ENCODE measurements around the gene SERTAD2.

SERTAD2 gene

DNA sequence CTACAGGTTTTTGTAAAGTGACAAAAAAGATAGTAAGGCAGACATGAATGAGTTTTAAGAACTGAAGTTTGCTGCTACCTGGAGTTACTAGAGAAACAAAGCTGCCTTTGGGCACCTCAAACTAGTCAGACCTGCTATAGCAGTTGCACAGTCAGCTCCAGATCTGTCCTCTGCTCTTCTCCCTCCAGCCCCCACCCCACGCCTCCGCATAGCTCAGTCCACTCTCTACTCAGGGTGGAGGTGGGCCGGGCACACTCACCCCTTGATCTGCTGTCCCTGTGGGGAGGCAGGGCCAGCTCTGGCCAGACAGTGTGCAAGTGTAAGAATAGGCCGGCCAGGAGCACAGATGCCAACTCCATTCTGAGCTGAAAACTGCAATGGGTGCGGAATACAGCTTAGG is 4.1 kb downstream of the SERTAD2 start:
- no peak for DNase-seq (ENCODE audit: low read depth in 2 of 3, low spot score in 2 of 3)

- DNase-seq (ENCODE audit: low read depth in 2 of 3, low spot score in 2 of 3), result no peak
These were observed 4.7 kb downstream of the SERTAD2 start for GRCh38 chr2:64649013-64649484.

DNA sequence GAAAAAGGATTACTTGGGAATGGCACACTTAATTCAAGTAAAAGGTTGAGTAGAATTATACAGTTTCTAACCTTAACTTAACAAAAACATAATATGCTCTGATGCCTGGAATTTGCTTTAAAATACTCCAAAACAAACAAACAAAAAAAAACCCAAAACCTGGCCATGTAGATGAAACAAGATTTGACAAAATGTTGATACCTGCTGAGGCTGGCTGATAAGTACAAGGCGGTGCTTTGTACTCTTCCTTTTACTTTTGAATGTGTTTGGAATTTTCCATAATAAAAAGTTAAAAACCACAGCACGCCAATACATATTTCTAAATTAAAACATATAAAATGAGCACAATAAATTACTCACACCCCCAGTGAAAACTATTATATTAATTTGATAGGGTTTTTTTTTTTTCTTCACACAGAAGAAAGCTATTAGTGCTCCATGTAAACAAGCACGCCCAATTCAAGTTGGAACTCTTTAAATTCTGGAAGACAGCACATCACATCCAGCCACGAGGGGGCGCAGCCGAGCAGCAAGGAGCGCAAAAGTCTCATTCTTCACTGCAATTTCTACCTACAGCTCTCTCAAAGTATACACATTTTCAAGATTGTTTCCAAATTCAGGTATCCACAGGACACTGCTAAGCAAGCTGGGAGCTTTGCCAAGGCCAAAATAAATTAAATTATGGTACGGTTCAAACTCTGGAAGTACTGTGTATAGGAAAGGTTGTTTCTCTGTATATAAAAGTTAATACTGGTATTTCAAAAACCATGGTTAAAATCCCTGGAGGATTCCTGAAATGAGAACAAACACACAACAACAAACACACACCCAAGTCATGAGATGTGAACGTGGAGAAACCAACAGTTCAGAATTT is 7.5 kb downstream of the SERTAD2 start:
- peak; percentile 48 to 85 (median 80) for DNase-seq (ENCODE audit: low read depth in 2 of 3, low spot score in 2 of 3)

DNA sequence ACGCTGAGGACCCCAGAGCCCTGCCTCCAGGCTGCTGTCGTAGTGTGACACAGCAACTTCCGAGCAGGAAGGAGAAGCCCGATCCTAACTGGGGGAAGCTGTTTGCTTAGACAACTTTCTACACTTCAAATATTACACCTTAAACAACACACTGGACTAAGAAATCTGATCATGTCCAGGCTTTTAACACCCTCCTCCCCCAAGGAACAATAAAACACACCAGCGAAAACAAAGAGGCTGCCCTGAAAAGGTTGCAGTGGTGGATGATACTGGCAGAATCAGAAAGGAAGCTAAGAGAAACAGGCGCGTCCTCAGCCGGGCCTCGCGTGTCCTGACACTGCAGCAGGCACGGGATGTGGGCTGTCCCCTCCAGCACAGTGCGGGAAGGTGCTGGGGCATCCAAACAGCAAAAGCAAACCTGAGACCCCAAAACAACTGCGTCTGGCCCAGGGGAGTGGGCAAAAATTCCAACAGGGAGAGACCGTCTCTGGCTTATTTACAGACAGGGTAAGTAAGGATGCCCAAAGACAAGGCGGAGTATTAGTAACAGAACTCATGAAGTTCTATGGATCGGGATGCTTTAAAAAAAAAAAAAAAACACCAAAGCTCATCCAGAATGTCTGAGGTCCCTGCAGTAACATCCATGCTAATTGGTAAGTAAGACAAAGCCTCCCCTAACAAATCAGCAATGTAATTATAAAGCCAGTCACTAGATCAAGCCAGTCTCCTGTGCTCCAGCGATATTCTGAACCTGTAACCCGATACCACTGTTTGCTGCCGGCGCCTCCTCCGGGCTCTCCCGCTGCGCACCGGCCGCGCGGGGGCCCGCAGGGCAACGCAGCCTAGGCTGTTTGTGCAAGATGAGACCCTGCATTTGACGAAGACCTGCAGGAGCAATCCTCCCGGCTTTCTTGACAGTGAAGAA is 9.0 kb downstream of the SERTAD2 start:
- DNase-seq (ENCODE audit: low read depth in 2 of 3, low spot score in 2 of 3), result no peak

DNA sequence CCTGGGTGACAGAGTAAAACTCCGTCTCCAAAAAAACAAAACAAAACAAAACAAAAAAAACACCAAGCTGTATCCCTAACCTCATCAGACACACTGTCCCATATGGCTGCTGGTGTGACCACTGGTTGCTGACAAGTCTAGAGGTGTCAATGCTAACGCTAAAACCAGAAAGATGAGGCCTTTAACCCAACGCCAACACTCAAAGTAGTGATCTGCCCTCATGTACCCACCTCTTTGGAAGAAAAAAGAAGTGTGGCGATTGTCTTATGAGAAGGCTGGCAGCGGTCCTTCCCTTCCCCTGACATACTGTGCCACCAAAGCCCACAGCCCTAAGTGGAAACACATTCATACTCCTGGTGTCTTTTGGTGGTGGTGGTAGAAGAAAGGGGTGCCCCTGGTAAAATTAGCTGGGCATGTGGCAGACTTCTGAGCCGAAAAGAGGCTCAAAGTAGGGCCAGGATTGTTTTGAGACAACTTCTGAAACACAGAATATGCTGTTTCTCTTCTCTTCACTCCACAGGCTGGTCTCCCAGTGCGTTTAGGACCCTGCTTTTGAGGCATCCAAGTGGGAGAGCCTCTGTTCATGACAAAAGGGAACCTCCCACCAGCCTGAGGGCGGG is 9.8 kb downstream of the SERTAD2 start:
- no peak for DNase-seq (ENCODE audit: low read depth in 2 of 3, low spot score in 2 of 3)

GRCh38 chr2:64641599-64641998 is 12.1 kb downstream of the SERTAD2 start:
- DNase-seq (ENCODE audit: low read depth in 2 of 3, low spot score in 2 of 3), result no peak

DNA sequence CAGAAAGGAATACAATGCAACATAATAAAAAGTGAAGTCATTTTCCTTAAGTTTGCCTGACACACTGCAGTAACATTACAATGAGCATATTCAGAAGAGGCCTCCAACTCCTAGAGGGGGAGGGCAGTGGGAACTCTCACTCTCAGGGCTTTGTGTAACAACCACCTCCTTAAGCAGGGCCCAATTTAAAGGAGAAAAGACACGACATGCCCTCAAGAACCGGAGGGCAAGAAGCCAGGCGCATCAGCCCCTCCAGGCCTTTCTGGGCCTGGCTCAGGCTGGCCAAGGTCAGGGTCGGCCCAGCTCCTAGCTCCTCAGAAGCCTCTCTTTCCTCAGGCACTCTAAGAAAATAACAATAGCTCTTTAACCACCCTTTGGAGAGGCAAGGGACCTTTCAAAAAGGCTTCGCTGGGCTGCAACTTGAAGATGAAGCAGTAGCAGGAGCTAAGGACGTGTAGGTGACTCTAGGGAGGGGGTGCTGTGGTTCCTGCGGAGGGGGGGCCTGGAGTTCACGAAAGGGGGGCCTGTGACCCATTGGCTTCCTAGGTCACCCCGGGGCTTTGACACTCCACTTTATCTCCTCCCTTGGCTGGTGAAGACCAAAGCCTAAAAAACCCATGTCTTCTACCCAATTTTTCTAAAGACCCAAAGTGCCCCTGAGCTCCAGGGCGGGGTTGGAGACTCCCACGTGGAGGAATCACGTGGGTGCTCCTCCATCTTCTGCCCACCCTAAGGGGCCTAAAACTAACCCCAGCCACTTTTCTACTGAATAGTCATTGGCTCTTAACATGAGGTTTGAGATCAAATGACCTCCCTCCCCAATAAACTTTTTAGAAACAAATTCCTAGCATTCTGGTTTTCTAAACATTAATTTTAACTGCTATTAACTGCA is 13.3 kb downstream of the SERTAD2 start:
- no peak for DNase-seq (ENCODE audit: low read depth in 2 of 3, low spot score in 2 of 3)

- DNase-seq (ENCODE audit: low read depth in 2 of 3, low spot score in 2 of 3), result no peak
These were observed 14.0 kb downstream of the SERTAD2 start for GRCh38 chr2:64639691-64640090.

DNA sequence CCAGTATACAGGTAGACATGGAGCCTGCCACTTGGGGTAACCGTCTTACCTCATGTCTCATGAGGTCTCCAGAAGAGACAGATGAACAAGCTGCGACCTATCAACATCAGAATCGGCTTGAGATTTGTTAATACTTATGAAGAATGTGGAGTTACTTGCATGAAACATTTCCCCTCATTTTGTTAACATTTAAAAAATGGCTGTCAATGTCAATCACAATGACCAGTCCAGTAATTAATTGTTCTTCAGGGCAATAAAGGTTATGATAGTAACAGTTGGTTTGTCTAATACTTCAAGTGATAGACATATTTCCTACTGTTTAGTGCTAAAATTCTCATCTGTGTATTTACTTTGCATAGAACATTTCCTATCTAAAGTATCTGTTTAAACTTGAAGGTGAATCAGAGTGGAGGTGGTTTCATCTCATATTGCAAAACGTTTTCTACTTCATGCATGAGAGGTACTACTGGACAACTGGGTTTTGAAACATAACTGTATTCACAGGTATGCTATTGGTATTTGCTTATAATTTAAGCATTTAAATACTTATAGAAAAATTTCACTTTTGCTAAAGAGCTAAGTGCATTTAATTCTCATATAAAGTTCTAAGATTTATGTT is 15.1 kb downstream of the SERTAD2 start:
- DNase-seq (ENCODE audit: low read depth in 2 of 3, low spot score in 2 of 3), result no peak

DNA sequence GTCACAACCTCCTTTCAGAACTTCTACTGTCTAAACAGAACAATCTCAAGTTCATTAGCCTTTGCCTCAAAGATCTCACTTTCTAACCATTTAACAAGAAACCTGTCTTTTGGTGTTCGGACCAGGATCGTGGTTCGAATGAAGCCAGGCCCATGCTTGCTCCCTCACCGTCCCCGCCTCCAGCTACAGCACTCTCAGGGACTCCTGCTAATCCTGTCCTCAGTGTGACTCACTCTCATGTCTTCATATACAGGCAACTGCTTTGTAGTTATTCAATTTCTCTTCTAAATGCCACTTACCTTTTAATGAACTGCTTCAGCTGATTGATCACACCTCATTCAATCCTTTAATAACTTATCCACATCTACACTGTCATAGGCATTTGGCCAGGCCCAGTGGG is 15.8 kb downstream of the SERTAD2 start:
- DNase-seq (ENCODE audit: low read depth in 2 of 3, low spot score in 2 of 3), result no peak

DNA sequence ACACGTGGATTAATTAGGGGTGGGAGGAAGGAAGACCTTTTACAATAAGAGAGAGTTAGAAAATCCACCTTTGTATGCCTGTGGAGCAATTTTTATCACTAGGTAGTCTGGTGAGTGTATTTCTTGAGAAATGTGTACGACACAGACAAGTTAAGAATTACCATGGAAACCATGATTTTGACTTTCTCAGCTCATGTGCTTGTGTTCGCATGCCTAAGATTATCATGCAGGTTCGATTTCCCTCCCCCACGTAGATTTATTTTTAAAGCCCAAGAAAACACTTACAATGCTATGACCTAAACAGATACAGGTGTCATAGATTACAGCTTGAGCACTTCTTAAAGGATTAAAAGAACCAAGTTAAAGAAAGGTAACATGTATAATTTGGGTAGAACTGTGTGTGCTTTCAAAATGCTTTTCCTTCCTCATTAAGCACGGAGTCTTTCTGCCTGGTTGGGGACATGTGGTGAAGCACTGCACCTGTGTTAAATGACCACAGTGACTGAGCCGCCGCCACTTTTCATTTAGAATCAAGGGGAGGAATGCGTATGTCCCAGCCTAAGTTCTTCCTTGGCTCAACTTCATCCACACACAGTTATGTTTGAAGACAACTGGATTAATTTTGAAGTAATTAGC is 16.6 kb downstream of the SERTAD2 start:
- no peak for DNase-seq (ENCODE audit: low read depth in 2 of 3, low spot score in 2 of 3)

DNA sequence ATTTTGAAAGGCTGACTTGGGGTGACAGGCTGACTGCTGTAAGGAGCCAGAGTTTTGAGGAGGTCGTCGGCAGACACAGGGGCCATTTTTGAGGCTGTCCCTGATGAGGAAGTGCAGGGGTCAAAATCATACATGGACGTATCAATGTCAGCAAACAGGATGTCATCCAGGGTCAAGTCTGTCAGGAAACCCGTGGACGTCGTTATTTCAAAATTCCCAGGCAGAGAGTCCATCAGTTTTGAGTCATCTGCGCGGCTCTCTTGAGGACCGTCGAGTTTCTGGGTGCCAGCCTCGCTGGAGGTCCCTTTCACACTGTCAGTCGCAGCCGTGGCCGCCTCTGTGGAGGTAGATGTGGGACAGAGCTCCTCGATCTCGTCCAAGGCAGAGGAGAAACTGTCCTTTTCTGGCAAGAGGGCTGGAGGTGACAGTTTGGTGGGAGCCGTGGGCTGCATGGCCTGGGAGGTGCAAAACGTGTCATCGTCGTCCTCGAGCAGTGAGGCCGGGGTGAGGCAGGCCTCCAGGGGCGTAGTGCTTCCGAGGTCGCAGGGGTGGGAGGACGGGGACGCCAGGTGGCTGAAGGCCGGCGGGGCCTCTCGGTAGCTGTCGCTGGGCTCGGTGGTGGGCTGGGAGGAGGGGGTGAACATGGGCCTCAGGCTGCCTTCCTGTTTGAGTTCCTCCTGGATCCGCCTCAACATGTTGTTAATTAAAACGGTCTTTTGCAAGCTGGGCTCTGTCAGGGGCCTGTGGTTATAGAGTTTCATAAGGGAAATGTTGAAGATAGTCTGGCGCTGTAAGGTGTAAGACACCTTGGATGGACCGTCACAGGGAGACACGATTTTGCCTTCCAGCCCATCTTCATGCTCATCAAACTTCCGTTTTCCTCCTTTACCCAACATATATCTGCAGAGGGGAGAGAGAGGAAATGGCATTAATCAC is 17.5 kb downstream of the SERTAD2 start:
- DNase-seq (ENCODE audit: low read depth in 2 of 3, low spot score in 2 of 3), result no peak

DNA sequence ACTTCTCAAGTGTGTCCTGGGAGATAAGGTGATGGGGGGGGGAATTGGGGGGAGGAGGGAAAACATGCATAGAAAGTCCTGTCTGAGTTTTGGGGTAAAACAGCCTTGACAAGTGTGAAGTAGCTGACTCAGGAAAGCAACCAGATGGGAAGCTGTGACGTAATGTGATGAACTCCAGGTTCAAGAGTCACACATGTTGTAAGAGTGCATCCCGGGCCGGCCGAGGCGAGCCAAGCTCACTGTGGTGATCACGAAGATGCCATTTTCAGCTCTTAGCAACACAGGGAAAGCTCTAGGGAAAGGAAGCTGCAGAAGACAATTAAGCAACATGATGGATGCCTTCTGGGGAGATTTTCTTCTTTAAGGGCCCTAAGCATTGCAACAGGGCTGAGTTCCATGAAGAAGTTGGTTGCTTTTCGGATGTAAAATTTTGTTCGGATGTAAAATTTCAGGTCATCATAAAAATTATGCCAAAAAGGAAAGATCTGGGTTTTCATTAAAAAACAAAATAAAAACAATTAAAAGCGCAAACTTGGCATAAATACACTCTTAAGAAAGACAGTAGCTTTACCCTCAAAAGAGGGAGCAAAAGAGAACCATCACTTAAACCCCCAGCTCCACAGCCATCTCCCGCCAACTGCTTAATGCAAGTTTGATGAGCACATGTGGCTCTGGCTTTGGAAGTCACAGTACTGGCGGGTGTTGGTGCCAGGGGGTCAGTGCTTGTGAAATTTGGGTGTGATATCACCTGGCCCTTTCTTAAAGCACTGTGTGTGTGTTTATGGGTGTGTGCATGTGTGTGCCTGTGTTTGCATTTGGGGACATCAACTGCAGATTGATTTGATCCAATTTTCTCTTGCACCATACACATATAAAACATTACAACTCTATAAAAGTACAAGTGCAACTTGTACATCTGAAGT is 19.1 kb downstream of the SERTAD2 start:
- no peak for DNase-seq (ENCODE audit: low read depth in 2 of 3, low spot score in 2 of 3)

- DNase-seq (ENCODE audit: low read depth in 2 of 3, low spot score in 2 of 3), result no peak
These were observed 20.6 kb downstream of the SERTAD2 start for GRCh38 chr2:64632835-64633819.

DNA sequence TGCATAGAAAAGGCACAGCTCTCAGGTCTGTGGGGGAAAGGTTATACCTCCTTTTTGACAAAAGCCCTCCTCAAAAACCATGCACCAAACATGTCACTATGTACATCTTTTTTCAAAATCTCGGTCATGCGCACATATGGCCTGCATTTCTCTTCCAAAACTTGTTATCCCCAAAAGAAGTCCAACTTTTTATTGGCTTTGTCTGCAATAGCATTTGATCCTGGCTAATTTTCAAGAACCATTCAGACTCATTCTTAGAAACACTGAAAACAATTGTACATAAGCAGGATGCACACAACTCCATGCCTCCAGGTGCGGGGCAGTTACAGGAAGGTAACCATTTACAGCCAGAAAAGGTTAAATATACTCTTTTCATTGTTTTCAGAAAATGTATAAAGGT is 21.9 kb downstream of the SERTAD2 start:
- DNase-seq (ENCODE audit: low read depth in 2 of 3, low spot score in 2 of 3), result no peak

GRCh38 chr2:64630752-64631151 is 23.0 kb downstream of the SERTAD2 start:
- no peak for DNase-seq (ENCODE audit: low read depth in 2 of 3, low spot score in 2 of 3)
